COLO668 (cell line): Measurements from ENCODE around the gene MLPH.

ENCODE experiments used
- DNase-seq: peaks from one replicate; lab custom pipeline; 2025; ENCODE audit not compliant: unreplicated experiment; lab: John Stamatoyannopoulos, UW

The MLPH gene

DNA sequence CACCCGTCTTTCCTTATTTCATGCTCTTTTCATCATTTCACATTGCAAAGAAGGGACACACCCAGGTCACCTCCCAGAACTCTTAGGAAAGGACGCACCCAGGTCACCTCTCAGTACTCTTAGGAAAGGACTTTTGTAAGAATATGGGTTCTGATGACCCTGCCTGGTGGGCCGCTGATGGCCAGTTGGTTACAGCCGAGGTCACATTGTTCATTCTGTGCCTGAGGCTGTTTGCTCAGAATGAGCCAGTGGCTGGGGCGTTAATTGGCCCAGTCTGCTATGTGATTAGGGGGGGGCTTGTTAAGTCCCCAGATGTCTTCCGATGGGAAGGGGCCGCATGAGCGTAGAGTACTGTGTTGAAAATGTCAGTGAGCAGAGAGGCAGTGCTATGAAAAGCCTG is 9.4 kb downstream of the MLPH start:
- DNase-seq, result no peak

- no peak for DNase-seq
These were observed 10.2 kb downstream of the MLPH start for GRCh38 chr2:237497009-237497837.

- DNase-seq, result no peak
These were observed 10.8 kb downstream of the MLPH start for GRCh38 chr2:237497838-237498186.

DNA sequence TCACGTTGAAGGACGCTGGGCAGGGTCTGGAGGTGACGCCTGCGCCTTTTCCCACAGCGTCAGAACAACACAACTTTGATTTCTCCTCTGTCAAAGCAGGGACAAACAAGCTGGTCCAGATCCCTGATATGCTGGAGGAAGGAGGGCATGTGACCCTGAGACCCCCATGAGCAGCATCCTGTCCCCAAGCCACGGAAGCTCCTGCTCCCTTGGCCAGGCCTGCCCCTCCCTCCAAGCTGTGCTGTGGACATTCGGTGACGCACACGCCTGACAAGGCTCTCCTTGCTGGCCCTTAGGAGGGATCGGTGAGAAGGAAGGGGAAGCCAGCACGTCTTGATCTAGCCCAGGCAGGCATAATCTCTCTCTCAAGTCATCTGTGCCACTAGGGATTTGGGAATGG is 11.3 kb downstream of the MLPH start:
- no peak for DNase-seq

DNA sequence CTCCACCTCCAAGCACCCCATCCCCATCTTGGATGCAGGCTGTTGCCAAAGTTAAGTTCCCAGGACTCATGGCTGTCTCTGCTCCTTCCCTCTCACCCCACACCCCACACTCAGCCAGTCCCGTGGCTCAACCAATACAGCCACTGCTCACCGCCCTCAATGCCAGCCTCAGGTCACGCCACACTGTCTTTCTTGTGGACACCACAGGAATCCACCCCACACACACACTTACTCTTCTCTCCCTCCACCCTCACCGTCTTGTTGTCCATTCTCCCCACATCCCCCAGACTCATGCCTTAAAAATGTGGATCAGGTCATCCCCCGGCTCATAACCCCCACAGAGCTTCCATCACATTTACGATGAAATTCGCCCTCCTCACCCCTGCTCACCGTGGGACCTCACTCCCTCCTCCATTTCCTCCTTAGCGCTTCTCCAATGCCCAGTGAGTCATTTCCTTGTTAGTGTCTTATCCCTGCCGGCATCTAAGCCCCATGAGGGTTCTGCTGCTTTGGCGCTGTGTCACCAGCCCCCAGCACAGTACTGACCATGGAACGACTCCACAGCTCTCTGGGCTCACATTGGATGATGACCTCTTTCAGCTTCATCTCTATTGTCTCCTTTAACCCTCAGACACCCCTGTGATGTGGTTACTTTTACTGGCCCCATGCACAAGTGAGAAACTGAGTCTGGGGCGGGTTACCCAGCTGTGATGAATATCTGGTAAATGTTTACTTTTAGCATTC is 13.8 kb downstream of the MLPH start:
- no peak for DNase-seq

- DNase-seq, result no peak
These were observed 15.0 kb downstream of the MLPH start for GRCh38 chr2:237501892-237502513.

- no peak for DNase-seq
These were observed 16.1 kb downstream of the MLPH start for GRCh38 chr2:237503201-237503600.

- DNase-seq, result no peak
These were observed 18.3 kb downstream of the MLPH start for GRCh38 chr2:237505188-237505939.

DNA sequence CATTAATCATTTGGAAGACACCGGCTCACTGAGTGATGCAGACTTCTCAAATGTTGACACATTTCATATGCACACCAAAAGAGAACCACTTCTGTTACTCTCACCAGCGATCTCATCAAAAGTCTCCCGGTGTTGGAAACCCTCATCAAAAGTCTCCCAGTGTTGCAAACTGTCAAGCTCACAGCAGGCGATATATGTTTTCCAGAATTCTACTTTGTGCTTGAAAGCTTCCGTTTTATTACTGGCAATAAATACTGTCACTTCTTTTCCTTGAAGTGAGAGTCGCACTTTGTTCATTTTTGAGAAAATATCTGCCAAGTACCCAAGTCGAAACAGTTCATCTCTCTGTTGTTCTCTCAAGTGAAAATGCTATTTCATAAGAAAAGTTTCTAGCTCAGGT is 20.5 kb downstream of the MLPH start:
- DNase-seq, result no peak

GRCh38 chr2:237508361-237508760 is 21.3 kb downstream of the MLPH start:
- DNase-seq, result no peak

GRCh38 chr2:237509151-237509550 is 22.1 kb downstream of the MLPH start:
- no peak for DNase-seq

- DNase-seq, result no peak
These were observed 22.9 kb downstream of the MLPH start for GRCh38 chr2:237509905-237510304.

- no peak for DNase-seq
These were observed 23.6 kb downstream of the MLPH start for GRCh38 chr2:237510502-237511217.

GRCh38 chr2:237511433-237511832 is 24.4 kb downstream of the MLPH start:
- DNase-seq, result no peak

GRCh38 chr2:237511885-237512405 is 24.9 kb downstream of the MLPH start:
- DNase-seq, result no peak

- DNase-seq, result peak; percentile 87
These were observed 25.9 kb downstream of the MLPH start for GRCh38 chr2:237512774-237513466.

DNA sequence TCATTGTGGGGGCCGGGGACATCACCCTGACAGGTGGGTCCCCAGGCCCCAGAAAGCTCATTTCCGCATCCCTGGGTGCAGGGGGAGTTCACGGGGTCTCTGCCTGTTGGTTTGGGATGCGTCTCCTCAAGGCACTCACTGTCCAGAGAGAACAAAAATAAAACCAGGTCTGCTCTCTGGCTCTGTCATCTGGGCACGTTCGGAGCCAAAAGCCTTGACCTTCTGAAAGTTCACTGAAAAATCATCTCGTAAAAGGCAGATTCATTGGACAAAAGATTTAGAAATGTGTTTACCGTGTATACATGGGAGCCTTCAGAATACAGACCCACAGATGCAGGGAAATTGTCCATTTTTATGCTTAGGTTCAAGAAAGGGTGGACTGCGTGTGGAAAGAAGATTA is 26.6 kb downstream of the MLPH start:
- no peak for DNase-seq

DNA sequence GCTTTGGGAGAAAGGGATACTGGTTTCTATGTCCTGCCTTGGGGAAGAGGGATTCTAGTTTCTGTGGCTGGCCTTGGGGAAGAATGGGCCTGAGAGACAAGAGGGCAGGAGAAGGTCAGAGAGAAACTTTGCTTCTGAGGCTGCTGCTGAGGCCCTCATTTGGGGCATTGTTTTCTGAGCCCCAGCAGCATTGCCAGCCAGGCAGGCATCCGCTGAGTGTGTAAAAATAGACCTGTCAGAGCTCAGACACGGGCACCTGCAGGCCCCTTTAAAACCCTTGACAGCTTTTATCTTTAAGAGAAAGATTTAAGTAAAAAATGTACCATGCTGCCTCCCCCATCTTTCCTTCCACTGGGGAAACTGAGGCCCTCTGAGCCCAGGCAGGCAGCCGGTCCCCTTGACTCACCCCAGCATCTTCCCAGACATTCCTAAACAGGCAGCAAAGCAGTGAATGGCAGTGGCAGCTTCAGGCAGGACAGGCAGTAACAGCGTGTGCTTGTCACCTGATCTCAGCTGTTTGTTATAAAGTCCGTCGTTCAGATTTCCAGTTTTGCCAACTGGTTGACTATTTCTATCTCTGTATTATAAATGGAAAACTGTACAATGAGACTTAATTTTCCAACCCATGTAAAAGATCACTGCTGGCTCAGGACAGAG is 27.6 kb downstream of the MLPH start:
- DNase-seq, result no peak

- no peak for DNase-seq
These were observed 28.1 kb downstream of the MLPH start for GRCh38 chr2:237515166-237515565.
